ENCODE measurements around the gene SDK2.
A peak's percentile ranks its signal among the peaks of the same experiment; 100 is the strongest.
"Not testable (repeated sequence)": the region's sequence is repeated elsewhere in the genome, so short reads cannot be mapped to it uniquely, and the experiment has no call there.

The SDK2 gene

DNA sequence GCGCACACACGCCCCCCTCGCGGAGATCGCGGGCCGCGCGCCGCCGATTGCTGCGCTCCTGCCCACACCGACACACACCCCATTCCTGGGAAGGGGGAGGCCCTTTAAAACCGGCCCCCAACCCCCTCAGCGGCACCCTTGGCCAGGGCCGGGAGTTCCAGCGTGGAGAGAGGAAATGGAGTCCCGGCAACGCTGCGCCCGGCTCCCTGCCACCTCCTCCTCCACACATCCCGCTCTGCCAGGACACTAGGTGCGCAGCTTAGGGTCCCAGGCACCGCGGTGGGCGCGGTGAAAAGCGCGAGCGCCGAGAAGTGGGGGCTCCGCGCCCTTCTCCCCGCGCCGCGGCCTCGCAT lies 332.8 kb downstream of the SDK2 start:
- no peak for DNase-seq

DNA sequence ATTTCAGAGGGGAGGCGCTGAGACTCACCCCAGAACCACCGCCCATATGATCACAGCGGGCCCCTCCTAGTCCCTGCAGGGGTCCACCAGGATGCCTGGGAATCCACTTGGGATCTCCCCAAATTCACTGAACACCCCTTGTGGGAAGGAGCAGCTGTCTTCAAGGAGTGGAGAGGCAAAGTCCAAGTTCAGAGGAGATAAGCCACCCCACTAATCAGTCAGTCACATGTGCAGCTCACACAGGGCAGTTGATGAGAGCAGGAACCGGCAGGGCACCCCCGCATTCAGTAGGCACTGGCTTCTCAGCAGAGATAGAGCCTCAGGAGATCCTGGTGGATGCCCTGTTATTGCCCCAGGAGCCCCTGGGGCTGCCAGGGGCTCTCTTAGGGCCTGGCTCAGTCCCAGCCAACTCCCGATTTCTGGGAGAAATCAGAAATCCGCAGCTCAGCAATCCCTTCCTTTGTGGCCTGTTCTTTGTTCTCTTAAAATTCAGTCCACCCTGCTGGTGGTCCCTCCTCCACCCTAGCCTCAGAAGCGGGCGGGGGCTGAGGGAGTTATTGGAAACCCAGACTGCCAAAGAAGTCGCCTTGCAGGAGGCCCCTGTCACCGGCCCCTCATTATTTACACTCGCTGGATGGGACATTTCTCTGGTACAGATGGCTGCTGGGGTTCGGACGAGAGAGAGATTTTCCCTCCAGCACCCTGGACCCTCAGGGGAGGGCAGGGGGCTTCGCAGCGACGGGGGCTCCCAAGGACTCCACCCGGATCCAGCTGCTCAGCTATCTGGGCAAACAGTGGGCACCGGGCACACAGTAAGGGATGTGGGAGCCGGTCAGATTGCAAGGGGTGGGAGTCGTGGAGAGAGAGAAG lies 334.3 kb downstream of the SDK2 start:
- DNase-seq = no peak

DNA sequence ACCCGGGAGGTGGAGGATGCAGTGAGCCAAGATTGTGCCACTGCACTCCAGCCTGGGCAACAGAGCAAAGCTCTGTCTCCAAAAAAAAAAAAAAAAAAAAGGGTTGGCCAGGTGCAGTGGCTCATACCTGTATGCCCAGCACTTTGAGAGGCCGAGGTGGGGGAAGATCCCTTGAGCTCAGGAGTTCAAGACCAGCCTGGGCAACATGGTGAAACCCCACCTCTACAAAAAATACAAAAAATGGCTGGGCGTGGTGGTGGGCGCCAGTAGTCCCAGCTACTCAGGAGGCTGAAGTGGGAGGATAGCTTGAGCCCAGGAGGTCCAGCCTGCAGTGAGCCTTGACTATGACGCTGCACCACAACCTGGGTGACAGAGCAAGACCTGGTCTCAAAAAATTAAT lies 335.3 kb downstream of the SDK2 start:
- not testable (repeated sequence) for DNase-seq

DNA sequence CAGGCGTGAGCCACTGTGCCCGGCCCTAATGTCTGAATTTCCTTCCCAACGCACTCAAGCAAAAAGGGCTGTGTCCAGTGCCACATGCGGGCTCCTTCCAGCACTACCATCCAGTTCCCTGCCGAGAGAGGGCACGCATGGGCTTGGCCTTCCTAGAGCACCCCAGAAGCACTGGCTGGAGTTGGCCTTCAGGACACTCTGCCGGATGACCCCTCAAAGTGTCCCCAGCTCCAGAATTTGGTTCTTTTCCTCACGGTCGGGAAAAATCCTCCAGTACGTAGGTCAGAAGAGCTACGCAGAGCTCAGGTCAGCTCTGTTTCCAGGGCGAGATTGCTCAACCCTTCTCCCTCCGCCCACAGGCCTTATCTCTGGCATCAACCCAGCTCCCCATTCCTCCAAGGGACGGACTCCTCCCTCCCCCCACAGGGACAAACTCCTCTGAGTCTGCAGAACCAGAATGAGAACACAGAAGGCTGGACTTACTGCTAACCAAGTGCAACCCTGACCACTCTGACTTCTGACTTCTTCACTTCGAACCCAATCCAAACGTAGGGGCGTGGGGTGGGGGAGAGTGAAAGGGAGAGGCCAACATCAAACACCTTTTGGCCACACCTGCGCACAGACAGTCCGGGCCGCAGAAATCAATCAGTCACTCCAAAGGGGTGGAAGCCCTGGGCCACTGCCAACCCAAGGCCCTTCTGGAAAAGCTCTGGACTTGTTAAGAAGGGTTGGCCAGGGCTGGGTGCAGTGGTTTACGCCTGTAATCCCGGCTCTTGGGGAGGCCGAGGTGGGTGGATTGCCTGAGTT lies 336.0 kb downstream of the SDK2 start:
- peak; percentile 6 for DNase-seq

DNA sequence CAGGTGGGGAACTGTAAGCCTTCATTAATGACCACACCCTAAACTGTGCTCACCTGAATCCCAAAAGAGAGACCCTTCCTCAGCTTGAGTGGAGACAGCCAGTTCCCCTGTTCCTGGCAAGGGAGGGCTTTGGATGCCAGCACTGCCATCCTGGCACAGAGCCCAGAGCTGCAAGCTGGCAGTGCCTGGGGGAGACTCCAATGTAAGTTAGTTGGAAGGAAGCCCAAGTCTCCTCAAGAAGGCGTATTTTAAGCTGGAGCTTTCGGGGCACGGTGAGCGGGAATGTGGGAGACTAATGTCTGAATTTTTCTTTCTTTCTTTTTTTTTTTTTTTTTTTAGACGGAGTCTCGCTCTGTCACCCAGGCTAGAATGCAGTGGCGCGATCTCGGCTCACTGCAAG lies 337.1 kb downstream of the SDK2 start:
- peak; percentile 63 for DNase-seq

DNA sequence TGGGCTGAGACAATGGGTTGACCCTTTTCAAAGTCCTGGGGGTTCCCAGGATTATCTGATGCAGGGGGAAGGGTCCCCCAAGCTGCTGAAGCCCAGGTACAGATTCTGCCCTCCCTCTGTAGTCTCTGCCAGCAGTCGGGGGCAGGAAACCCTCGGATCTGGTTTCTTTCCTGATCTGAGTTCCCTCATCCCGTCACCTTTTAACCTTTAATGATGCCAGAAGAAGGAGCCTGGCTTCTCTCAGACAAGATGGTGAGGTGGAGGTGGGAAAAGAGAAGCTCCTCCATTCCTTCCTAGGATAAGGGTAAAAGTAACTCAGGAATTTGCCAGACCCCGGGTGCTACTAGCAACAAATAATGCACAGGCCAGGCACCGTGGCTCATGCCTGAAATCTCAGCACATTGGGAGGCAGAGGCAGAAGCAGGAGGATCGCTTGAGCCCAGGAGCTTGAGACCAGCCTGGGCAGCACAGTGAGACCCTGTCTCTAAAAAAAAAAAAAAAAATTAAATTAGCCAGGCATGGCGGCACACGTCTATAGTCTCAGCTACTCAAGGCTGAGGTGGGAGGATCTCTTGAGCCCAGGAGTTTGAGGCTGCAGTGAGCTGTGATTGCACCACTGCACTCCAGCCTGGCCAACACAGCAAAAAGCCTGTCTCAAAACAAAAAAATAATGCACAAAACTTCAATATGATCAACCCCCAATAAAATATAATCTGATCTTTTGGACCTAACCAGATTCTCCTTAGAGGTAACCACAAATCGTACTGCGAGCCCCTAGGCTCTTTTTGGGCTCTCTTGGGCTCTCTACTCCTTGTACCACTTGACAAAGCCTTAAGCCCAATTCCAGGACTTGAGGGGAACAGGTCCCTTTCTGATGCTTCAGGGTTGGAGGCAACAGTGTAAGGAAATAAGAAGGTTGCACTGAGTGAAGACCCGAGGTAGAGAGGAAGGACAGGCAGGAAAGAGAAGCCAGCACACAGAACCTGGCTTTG lies 338.1 kb downstream of the SDK2 start:
- no peak for DNase-seq

DNA sequence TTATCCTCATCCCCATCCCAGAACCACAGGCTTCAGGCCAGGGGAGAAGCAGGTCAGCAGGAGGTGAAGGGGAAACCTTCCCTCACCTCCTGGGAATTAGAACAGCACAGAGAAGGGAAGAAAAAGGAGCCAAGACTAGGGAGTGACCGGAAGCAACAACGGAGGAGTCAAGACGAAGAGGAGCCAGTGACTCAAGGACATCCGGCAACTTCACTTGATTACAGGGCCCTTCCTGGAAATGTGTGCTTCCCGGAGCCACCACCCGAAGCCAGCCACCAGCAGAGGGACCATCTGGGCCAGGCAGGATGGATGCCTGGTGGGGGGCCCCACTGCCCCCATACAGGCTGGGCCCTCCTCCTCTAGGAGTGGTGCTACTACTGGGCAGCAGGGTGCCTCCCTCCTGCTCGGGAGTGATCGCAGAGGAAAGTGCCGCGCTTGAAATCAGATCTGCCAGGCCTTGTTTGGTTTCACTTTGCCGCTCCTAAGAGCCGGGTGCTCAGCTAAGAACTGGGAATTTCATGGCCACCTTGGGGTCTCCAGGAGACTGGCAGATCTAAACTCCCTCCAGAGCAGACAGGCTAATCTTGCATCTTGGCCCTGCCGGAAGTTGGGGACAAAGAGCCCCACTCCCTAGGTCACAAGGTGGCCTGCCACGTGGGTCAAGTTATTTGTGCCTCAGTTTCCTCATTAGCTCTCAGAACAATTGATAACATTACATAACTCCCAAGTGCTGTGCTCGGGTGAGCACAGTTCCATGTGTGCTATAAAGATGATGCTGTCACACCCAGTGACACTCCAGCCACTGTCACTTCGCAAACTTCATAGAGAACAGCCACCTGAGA lies 339.1 kb downstream of the SDK2 start:
- DNase-seq = peak; percentile 19

DNA sequence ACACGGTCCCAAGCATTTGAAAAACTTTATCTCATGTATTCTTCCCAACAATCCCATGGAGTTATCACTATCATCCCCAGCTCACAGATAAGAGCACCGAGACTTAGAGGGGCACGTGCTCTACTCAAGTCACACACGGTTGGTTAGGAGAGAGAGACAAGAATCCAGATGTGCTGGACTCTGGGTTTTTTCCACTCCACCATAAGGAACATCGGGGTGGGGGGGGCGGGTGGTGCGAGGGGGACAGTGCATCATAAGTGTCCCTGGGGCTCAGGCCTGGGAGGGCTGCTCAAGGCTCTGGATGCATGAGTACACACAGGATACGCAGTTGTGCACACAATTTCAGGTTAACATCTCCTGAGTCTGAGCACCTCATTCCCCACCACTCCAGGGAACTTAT lies 339.8 kb downstream of the SDK2 start:
- DNase-seq = no peak

DNA sequence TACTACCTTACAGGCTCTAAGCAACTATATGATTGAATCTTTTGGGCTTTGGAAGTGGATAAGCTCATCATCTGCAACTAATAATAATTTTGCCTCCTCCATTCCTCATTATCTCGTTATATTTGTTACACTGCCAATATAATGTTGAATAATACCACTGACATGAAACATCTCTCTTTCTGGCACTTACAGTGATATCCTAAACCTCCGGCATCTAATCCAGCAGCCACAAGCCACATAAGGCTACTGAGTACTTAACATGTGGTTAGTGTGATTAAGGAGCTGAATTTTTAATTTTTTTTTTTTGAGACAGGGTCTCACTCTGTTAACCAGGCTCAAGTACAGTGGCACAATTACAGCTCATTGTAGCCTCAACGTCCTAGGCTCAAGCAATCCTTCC lies 342.1 kb downstream of the SDK2 start:
- no peak for DNase-seq

DNA sequence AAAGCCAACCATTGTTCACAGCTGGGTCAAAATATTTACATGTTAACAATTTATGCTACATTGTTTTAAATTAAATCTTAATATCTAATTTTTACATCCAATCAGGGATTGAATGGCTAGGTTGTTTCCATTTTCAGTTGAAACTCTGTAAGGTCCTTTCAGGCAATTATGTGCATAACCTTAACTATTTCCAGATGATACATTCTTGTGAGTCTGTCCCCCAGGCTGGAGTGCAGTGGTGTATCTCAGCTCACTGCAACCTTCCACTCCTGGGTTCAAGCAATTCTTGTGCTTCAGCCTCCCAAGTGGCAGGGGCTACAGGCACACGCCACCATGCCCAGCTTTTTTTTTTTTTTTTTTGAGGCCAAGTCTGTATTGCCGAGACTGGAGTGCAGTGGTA lies 342.9 kb downstream of the SDK2 start:
- no peak for DNase-seq

DNA sequence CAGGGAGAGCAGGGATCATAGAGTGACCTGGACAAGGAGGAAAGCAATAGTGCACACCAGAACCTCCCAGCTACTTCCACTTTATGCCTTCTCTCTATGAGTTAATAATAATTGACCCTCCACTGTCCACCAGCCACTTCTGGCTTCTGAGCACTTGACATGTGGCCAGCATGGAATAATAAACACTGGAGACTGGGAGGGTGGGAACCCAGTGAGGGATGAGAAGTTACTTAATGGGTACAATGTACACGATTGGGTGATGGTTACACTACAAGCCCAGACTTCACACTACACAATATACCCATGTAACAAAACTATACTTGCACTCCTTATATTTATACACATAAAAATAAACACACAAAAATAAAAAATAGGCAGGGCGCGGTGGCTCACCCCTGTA lies 343.9 kb downstream of the SDK2 start:
- DNase-seq = no peak

DNA sequence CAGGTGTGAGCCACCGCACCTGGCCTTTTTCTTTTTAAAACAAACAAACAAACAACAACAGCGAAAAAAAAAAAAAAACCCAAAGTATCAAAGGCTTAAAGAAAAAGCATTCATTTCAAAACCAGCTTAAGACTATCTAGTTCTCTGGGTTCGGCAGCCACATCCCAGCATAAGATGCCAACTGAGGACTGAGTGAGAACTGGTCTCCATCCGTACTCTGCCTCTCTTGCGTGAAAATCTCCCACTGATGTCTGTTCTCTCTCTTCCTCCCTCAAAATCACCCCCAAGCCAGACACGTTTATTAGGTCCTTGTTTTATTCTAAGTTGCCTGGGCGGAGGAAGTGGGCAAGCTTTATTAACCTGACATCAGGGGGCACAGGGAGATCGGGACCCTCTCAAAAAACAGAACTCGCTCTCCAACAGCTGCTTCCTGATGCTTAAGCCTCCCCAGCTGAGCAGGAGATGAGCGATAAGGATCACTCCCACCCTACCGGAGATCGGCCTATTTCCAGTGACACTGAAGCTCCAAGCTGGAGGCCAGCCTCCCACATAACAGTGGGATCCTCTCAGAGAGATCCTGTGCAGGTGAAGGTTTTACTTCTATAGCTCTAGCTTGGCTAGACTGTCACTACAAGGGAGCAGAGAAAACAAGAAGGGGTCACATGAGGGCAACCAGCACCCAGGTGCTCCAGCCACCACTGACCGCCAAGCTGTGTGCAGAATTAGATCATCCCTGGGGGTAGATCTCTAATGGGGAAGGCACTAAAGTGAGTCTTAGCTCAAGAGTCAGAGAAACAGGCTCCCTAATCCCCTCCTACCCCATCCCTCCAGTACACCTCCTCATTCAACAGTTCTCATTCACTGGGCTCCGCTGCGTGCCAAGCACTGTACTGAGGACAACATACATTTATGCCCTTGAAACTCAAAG lies 346.0 kb downstream of the SDK2 start:
- DNase-seq = no peak

DNA sequence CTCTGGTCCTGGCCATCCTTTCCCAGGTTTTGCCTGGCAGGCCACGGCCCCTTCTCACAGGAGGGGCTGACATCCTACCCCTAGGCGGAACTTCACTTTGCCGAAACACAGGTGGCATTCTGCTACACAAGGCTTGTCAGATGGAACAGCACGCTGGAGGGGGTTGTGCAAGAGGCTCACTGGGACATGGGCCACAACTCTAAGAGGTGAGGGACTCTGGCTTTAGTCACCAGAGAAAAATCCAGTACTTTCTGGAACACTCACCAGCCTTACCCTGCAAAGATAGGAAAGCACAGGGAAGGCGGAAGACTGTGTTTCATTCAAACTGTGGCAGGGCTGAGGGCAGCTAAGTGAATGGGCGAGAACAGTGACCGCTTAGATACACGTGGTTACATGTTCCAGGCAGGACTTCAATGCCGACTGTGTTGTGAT lies 350.7 kb downstream of the SDK2 start:
- DNase-seq = no peak

DNA sequence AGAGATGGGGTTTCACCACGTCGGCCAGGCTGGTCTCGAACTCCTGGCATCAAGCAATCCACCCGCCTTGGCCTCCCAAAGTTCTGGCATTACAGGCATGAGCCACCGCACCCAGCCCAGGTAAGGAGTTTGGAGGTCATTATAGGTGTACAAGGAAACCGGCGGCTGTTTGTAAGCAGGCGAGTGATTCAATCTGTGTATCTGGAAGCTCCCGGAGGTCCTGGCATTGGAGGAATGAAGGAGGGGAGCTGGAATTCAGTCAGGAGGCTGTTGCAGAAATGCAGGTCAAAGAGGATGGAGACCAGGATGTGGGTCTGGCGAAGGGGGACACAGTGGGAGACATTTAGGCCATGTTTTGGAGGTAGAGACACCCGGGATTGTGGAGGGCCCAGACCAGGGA lies 351.2 kb downstream of the SDK2 start:
- DNase-seq = no peak

DNA sequence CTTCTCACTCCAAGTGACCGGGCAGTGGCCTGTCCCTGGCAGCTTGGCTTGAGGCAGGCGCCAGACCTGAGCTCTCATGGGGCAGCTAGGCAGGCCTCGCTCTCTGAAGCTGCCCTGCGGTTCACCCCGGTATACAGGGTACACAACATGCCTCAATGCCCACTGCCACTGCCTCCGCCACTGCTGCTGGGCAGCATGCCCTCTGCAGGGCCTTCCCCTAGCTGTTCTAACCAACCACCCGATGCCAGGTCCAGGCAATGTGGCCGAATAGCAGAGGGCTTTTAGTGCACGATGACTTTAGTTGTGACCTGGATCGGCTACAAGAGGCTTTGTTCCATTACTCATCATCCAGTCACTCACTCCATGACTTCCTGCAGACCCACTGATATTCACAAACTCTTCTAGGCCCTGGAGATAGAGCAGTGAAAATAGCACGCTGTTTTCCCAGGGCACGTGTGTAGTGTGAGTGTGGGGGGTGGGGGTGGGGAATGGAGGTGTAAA lies 352.2 kb downstream of the SDK2 start:
- DNase-seq = no peak

DNA sequence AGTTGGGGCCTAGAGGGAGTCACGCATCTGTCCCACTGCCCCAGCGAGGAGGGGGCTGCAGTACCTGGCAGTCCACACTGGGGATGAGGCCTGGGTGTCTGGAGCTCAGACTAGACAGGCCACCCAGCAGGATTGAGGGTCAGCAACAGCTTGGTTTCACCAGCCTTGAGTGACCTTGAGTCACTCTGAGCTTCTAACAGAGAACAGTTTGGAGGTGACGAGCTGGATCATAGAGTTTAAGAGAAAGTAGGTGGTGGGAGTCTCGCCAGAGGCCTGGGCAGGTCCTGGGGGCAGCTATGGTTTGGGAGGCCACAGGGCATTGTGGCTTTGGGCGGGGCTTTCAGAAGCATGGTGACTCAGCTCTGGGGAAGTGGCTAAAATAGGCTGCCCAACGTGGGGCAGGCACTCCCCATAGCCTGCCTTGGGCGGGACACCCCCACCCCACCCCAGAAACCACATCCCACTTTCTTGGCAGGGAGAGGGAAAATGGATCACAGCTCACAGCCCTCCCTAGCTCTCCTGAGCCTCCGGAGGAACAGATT lies 352.9 kb downstream of the SDK2 start:
- no peak for DNase-seq

DNA sequence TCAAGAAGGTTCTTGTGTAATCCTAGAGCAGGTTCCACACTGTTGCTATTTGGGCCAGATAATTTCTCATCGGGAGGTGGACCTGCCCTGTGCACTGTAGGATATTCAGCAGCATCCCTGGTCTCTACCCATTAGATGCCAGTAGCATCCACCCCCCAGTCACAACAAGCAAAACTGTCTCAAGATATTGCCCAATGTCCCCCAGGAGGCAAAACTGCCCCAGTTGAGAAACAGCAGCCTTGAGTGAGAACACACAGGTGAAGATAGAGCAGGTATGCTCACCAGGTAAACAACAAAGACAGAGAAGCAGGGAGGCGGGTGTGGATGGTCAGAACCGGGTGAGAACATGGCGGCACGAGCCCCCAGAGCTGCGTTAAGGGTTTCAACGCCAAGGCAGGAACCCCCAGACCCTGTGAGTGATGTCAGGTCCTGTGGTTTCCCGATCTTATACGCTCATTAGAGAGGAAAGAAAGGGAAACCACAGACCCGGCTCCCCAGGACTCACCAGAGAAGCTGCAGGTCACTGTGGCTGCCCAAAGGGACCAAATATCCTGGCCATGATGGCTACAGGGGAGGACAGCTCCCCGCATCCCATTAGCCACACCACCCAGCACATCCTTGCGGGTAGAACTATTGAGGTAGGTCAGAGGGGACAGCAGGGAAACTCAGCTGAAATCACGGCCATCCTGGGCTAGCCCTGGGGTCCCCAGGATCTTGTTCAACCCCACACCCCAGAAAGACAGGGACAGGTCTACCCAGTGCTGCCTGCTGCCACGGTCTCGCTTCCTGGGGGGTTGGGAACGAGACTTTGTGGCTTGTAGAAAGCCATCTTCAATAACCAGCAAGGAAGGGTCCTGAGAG lies 353.6 kb downstream of the SDK2 start:
- DNase-seq = no peak

DNA sequence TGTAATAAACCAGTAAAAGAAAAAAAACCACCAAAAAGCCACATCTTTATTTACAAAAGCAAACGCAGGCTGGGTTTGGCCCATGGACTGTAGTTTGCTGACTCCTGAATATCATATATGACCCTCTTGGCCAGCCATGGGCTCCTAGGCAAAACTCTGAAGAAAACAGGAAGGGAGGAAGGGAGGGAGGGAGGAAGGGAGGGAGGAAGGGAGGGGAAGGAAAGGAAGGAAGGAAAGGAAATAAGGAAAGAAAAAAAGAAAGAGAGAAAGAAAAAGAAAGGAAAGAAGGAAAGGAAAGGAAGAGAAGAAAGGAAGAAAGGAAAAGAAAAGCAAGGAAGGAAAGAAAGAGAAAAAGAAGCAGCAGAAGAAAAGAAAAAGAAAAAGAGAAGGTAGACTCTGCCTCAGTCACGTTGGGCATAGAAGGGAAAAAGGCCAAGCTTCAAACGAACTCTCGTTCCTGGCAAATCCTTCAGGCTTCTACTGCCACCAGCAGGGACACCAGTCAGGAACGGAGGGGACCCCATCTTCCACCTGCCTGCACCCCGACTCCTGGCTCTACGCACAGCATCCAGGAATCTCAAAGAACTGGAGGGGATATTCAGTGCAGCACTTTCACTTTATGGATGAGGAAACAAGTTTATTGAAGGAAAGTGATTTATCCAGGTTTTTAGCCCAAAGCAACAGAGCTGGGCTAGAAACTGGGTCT lies 354.5 kb downstream of the SDK2 start:
- DNase-seq = no peak

All from DMS79 treated with DMSO at 0.1 percent for 48 hours (cell line).